HepG2 (cell line): ENCODE measurements around the gene UBXN2A. TPM values are rescaled to one million over a fixed set of nuclear protein-coding genes. Genes with fewer than 3 reads are reported as not detected.

Experiments used
- CENPT ChIP-seq: sonication (generic); formaldehyde crosslinking; IDR thresholded peaks from 2 replicates; pipeline ENCODE4 v1.8.0; 2022; ENCODE audit warnings: low read depth, mild to moderate bottlenecking, moderate library complexity, missing genetic modification reagents
- CHD2 ChIP-seq: IDR thresholded peaks from 2 replicates; pipeline ENCODE4 v1.6.1; 2011; ENCODE audit warnings: low read depth, low read length, improper control_type of control experiment
- ESRRA ChIP-seq: sonication (generic); formaldehyde crosslinking; IDR thresholded peaks from 2 replicates; pipeline ENCODE4 v1.5.1; 2020; ENCODE audit warnings: mild to moderate bottlenecking, low read depth, missing genetic modification reagents
- HDAC1 ChIP-seq: sonication (generic); formaldehyde crosslinking; IDR thresholded peaks from 2 replicates; pipeline ENCODE4 v1.5.1; 2020; ENCODE audit warnings: mild to moderate bottlenecking, missing genetic modification reagents
- HMG20A ChIP-seq: IDR thresholded peaks from 2 replicates; pipeline ENCODE4 v1.6.1; 2016; ENCODE audit warnings: borderline replicate concordance
- KAT7 ChIP-seq: IDR thresholded peaks from 2 replicates; pipeline ENCODE4 v1.6.1; 2018; ENCODE audit warnings: borderline replicate concordance, missing compliant biosample characterization
- KDM5A ChIP-seq: fragments of 200-600 bp; sonication (generic); IDR thresholded peaks from 2 replicates; pipeline ENCODE4 v1.7.0; 2018; ENCODE audit warnings: antibody characterized with exemption, mild to moderate bottlenecking, low read length, borderline replicate concordance
- NFRKB ChIP-seq: fragments of 450-650 bp; IDR thresholded peaks from 2 replicates; pipeline ENCODE4 v1.6.1; 2017
- NR2F6 ChIP-seq, 2 experiments: IDR thresholded peaks; 2 replicates each; pipeline ENCODE4 v1.6.1; 2016; ENCODE audit warnings: antibody characterized with exemption in 1 of 2, mild to moderate bottlenecking in 1 of 2
- REPIN1 ChIP-seq: sonication (generic); formaldehyde crosslinking; IDR thresholded peaks from 2 replicates; pipeline ENCODE4 v1.8.0; 2022; ENCODE audit warnings: missing genetic modification reagents, low read depth, mild to moderate bottlenecking, borderline replicate concordance
- SIX1 ChIP-seq: sonication (generic); formaldehyde crosslinking; IDR thresholded peaks from 2 replicates; pipeline ENCODE4 v1.4.0; 2020; ENCODE audit warnings: missing genetic modification reagents, borderline replicate concordance
- TERF1 ChIP-seq: sonication (generic); formaldehyde crosslinking; IDR thresholded peaks from 2 replicates; pipeline ENCODE4 v1.8.0; 2022; ENCODE audit warnings: mild to moderate bottlenecking, missing genetic modification reagents, moderate library complexity
- TSC22D2 ChIP-seq: sonication (generic); formaldehyde crosslinking; IDR thresholded peaks from 2 replicates; pipeline ENCODE4 v1.5.1; 2020; ENCODE audit warnings: missing genetic modification reagents, mild to moderate bottlenecking, borderline replicate concordance
- XBP1 ChIP-seq: sonication (generic); formaldehyde crosslinking; IDR thresholded peaks from 2 replicates; pipeline ENCODE4 v1.5.0; 2020; ENCODE audit warnings: missing genetic modification reagents
- ZNF232 ChIP-seq: sonication (generic); formaldehyde crosslinking; IDR thresholded peaks from 2 replicates; pipeline ENCODE4 v1.4.0; 2020; ENCODE audit warnings: missing genetic modification reagents, borderline replicate concordance
- ZNF350 ChIP-seq: sonication (generic); formaldehyde crosslinking; IDR thresholded peaks from 2 replicates; pipeline ENCODE4 v1.4.0; 2020; ENCODE audit warnings: mild to moderate bottlenecking, low read depth, missing genetic modification reagents, borderline replicate concordance
- ZNF468 ChIP-seq: sonication (generic); formaldehyde crosslinking; IDR thresholded peaks from 2 replicates; pipeline ENCODE4 v1.8.0; 2022; ENCODE audit warnings: mild to moderate bottlenecking, moderate library complexity, missing genetic modification reagents
- ZNF672 ChIP-seq: sonication (generic); formaldehyde crosslinking; IDR thresholded peaks from 2 replicates; pipeline ENCODE4 v1.8.1; 2022; ENCODE audit warnings: missing genetic modification reagents
- ZNF703 ChIP-seq: sonication (generic); formaldehyde crosslinking; IDR thresholded peaks from 2 replicates; pipeline ENCODE4 v1.5.1; 2020; ENCODE audit warnings: missing genetic modification reagents, mild to moderate bottlenecking, moderate library complexity, borderline replicate concordance
- ZSCAN25 ChIP-seq: sonication (generic); formaldehyde crosslinking; IDR thresholded peaks from 2 replicates; pipeline ENCODE4 v1.8.0; 2022; ENCODE audit warnings: mild to moderate bottlenecking, missing genetic modification reagents
- ZSCAN30 ChIP-seq: sonication (generic); formaldehyde crosslinking; IDR thresholded peaks from 2 replicates; pipeline ENCODE4 v1.5.0; 2020; ENCODE audit warnings: mild to moderate bottlenecking, missing genetic modification reagents
- polyA plus RNA-seq, 8 experiments: library from polyadenylated mRNA; depleted of rRNA in 3 of 8; stranded (reverse) in 7 of 8; unstranded in 1 of 8; fragments of >200 nt; fragmentation: Illumina TruSeq in 4 of 8; extraction: Trizol in 4 of 8; gene quantifications; 2 replicates each; pipeline versions ENCODE4 v1.2.1 to v1.2.3, GENCODE V29; 2011 to 2016; ENCODE audit warnings: low read depth in 4 of 8, missing spikeins in 1 of 8, mixed read lengths in 1 of 8; ENCODE audit not compliant: insufficient read depth in 1 of 8
- total RNA-seq, 5 experiments: library from RNA; depleted of rRNA; stranded (reverse); fragments of >200 nt; fragmentation: Illumina TruSeq; extraction: Trizol; gene quantifications; 2 replicates each; pipeline ENCODE4 v1.2.3, GENCODE V29; 2016; ENCODE audit warnings: low read depth in 1 of 5
- TF ChIP-seq, protein P1 (sequence below): sonication (generic); formaldehyde crosslinking; IDR thresholded peaks from 2 replicates; pipeline ENCODE4 v1.5.0; 2020; ENCODE audit warnings: missing genetic modification reagents, mild to moderate bottlenecking, borderline replicate concordance
- TF ChIP-seq, protein P2 (sequence below): sonication (generic); formaldehyde crosslinking; IDR thresholded peaks from 2 replicates; pipeline ENCODE4 v1.4.0; 2020; ENCODE audit warnings: missing genetic modification reagents
- TF ChIP-seq, protein P3 (sequence below): sonication (generic); formaldehyde crosslinking; IDR thresholded peaks from 2 replicates; pipeline ENCODE4 v1.4.0; 2020; ENCODE audit warnings: missing genetic modification reagents
- TF ChIP-seq, protein P4 (sequence below): sonication (generic); formaldehyde crosslinking; IDR thresholded peaks from 2 replicates; pipeline ENCODE4 v1.5.0; 2020; ENCODE audit warnings: missing genetic modification reagents

Gene UBXN2A
- total and polyA plus RNA-seq, 2 of the 13 experiments (the other 11 are each of a cell fraction or from before 2014, with no cell fraction given), result 8.3 to 20.9 TPM

DNA sequence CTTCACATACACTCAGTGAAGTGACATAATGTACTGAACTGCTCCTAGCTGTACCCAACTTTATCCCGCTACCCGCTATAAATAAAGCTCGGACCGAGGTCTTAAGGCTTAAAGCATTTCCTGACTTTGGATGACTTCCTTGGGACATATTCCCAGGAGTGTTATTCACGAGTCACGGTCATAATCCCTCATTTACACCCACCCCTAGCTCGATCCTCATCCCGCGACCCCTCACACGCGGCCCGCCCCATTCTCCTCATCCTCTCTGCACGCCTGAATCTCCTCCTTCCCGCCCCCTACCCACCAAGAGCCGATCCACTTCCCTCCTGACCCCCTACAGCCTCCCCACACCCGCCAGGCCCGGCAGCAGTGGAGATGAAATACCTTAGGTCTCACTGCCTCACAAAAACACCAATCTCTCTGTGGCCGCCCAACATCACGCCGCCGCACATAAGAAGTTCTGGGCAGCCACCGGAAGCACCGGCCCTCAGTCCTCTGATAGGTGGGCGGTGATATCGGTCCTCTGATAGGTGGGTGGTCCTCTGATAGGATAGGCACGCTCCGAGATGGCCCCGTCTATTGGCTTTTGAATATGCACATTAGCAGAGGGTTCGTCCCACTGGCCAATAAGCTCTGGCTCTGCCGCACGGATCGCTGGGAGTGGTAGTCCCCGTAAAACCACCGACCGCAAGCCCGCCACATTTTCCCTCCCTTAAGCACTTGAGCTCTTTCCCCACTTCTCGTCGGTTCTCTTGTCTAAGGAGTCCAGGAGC, 106.9 kb downstream of the UBXN2A start, which contains the start of gene WDCP (continued):
- TF ChIP-seq, protein P1, sequence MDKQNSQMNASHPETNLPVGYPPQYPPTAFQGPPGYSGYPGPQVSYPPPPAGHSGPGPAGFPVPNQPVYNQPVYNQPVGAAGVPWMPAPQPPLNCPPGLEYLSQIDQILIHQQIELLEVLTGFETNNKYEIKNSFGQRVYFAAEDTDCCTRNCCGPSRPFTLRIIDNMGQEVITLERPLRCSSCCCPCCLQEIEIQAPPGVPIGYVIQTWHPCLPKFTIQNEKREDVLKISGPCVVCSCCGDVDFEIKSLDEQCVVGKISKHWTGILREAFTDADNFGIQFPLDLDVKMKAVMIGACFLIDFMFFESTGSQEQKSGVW (CRISPR knock-in tag), result no peak
- TF ChIP-seq, protein P2, sequence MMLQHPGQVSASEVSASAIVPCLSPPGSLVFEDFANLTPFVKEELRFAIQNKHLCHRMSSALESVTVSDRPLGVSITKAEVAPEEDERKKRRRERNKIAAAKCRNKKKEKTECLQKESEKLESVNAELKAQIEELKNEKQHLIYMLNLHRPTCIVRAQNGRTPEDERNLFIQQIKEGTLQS (CRISPR knock-in tag), result no peak; the same call in 1 of the 2 replicates
- TF ChIP-seq, protein P3, sequence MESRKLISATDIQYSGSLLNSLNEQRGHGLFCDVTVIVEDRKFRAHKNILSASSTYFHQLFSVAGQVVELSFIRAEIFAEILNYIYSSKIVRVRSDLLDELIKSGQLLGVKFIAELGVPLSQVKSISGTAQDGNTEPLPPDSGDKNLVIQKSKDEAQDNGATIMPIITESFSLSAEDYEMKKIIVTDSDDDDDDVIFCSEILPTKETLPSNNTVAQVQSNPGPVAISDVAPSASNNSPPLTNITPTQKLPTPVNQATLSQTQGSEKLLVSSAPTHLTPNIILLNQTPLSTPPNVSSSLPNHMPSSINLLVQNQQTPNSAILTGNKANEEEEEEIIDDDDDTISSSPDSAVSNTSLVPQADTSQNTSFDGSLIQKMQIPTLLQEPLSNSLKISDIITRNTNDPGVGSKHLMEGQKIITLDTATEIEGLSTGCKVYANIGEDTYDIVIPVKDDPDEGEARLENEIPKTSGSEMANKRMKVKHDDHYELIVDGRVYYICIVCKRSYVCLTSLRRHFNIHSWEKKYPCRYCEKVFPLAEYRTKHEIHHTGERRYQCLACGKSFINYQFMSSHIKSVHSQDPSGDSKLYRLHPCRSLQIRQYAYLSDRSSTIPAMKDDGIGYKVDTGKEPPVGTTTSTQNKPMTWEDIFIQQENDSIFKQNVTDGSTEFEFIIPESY, result no peak
- TF ChIP-seq ZNF350, result peak; percentile 79; the same call in 1 of the 2 replicates
- no peak for TF ChIP-seq TERF1 (CRISPR knock-in tag)
- TF ChIP-seq ZSCAN30 (CRISPR knock-in tag), result no peak
- peak; percentile 48; the same call in 1 of the 2 replicates for TF ChIP-seq KDM5A
- 0 out of 2 replicates have a peak, but pooled peaks have one; percentile 1 for TF ChIP-seq HMG20A (CRISPR knock-in tag)
- TF ChIP-seq ZNF232 (CRISPR knock-in tag), result peak; percentile 84; the same call in 1 of the 2 replicates
- peak; percentile 74; the same call in 1 of the 2 replicates for TF ChIP-seq TSC22D2 (CRISPR knock-in tag)
- no peak for TF ChIP-seq ZNF703 (CRISPR knock-in tag)
- TF ChIP-seq ZNF672 (CRISPR knock-in tag), result no peak
- peak; percentile 82 for TF ChIP-seq HDAC1 (CRISPR knock-in tag)
- peak; percentile 70; the same call in 1 of the 2 replicates for TF ChIP-seq REPIN1 (CRISPR knock-in tag)
- TF ChIP-seq NR2F6 (IDR thresholded peaks at IDR 0.05), result no peak
- TF ChIP-seq NR2F6 (CRISPR knock-in tag; IDR thresholded peaks at IDR 0.05), result no peak
- peak; percentile 43; the same call in 1 of the 2 replicates for TF ChIP-seq ZSCAN25 (CRISPR knock-in tag)
- peak; percentile 60; the same call in 1 of the 2 replicates for TF ChIP-seq KAT7
- peak; percentile 42; the same call in 1 of the 2 replicates for TF ChIP-seq ESRRA
- no peak for TF ChIP-seq ZNF468 (CRISPR knock-in tag)
- TF ChIP-seq SIX1, result no peak; the same call in 1 of the 2 replicates
- TF ChIP-seq NFRKB, result 0 out of 2 replicates have a peak, but pooled peaks have one; percentile 10
- no peak for TF ChIP-seq XBP1
- TF ChIP-seq, protein P4, sequence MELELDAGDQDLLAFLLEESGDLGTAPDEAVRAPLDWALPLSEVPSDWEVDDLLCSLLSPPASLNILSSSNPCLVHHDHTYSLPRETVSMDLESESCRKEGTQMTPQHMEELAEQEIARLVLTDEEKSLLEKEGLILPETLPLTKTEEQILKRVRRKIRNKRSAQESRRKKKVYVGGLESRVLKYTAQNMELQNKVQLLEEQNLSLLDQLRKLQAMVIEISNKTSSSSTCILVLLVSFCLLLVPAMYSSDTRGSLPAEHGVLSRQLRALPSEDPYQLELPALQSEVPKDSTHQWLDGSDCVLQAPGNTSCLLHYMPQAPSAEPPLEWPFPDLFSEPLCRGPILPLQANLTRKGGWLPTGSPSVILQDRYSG (CRISPR knock-in tag), result no peak; the same call in 1 of the 2 replicates
- peak; percentile 63 for TF ChIP-seq CHD2
- TF ChIP-seq CENPT (CRISPR knock-in tag), result no peak
